H1 (cell line): ENCODE results near the gene TNRC6B. TPM values are rescaled to one million over a fixed set of nuclear protein-coding genes. Genes with fewer than 3 reads are reported as not detected.

ENCODE experiments used
- CTCF ChIA-PET: fragments of 300-600 bp; sonication (Branson Sonifier 250); formaldehyde crosslinking; loops from one replicate; lab custom pipeline; 2021; ENCODE audit not compliant: partially characterized antibody; lab: Charles Lee
- POLR2A ChIA-PET: fragments of 300-600 bp; sonication (Branson Sonifier 250); formaldehyde crosslinking; loops from one replicate; lab custom pipeline; 2021; ENCODE audit warnings: inconsistent platforms; ENCODE audit not compliant: partially characterized antibody; lab: Charles Lee
- DNase-seq, 2 experiments: peaks; one replicate each; pipeline versions ENCODE4 v3.0.0 to v3.0.0-alpha.2; 2010 to 2022; ENCODE audit warnings: low spot score in 2 of 2, low read depth in 1 of 2, mixed read lengths in 1 of 2
- FAIRE-seq: peaks from 2 replicates; lab custom pipeline; 2011; peaks lifted over from hg19 to GRCh38; lab: Jason Lieb, UNC
- H2AFZ ChIP-seq: 2 replicates; pipeline ENCODE4 v1.8.1; 2012; ENCODE audit warnings: low read length, inconsistent platforms
- H2AK5ac ChIP-seq: 2 replicates; pipeline ENCODE4 v1.6.1; 2013; ENCODE audit warnings: low read depth, low read length
- H2BK120ac ChIP-seq: replicated peaks from 2 replicates; pipeline ENCODE3; 2013; ENCODE audit warnings: low read depth, low read length, inconsistent platforms
- H2BK12ac ChIP-seq: 2 replicates; pipeline ENCODE4 v1.6.1; 2013; ENCODE audit warnings: low read depth, low read length
- H2BK15ac ChIP-seq: 2 replicates; pipeline ENCODE4 v1.6.1; 2013; ENCODE audit warnings: low read length
- H2BK20ac ChIP-seq: 2 replicates; pipeline ENCODE4 v1.6.1; 2013; ENCODE audit warnings: low read length
- H2BK5ac ChIP-seq: 2 replicates; pipeline ENCODE4 v1.6.1; 2013; ENCODE audit warnings: low read depth, low read length
- H3K14ac ChIP-seq: 2 replicates; pipeline ENCODE4 v1.6.1; 2013; ENCODE audit warnings: inconsistent platforms; ENCODE audit not compliant: insufficient read length
- H3K18ac ChIP-seq: 2 replicates; pipeline ENCODE4 v1.6.1; 2013; ENCODE audit warnings: low read length; ENCODE audit errors: extremely low read depth
- H3K23ac ChIP-seq: 2 replicates; pipeline ENCODE4 v1.6.1; 2013; ENCODE audit warnings: inconsistent platforms; ENCODE audit not compliant: insufficient read length
- H3K23me2 ChIP-seq: 2 replicates; pipeline ENCODE4 v1.6.1; 2013; ENCODE audit warnings: low read depth, low read length
- H3K27ac ChIP-seq: 2 replicates; pipeline ENCODE4 v1.6.1; 2011; ENCODE audit warnings: low read depth, low read length, inconsistent platforms
- H3K27me3 ChIP-seq, 4 experiments: replicated peaks in 1 of 4; 1 replicate in 1 of 4; 2 replicates in 3 of 4; pipeline versions ENCODE4 v1.6.1 to v1.8.1; 2011 to 2013; ENCODE audit warnings: low read length in 3 of 4, mild to moderate bottlenecking in 3 of 4, inconsistent platforms in 2 of 4, mixed read lengths in 2 of 4, moderate library complexity in 1 of 4; ENCODE audit not compliant: control insufficient read depth in 3 of 4, insufficient read depth in 3 of 4; ENCODE audit errors: extremely low read depth in 1 of 4
- H3K36me3 ChIP-seq, 4 experiments: 2 replicates each; pipeline versions ENCODE4 v1.6.1 to v1.8.1; 2011 to 2013; ENCODE audit warnings: mild to moderate bottlenecking in 4 of 4, low read length in 3 of 4, moderate library complexity in 2 of 4, control low read depth in 1 of 4, inconsistent platforms in 1 of 4; ENCODE audit not compliant: insufficient read depth in 4 of 4, control insufficient read depth in 2 of 4
- H3K4ac ChIP-seq: replicated peaks from 2 replicates; pipeline ENCODE3; 2013; ENCODE audit warnings: low read length, low read depth, mixed read lengths, inconsistent platforms; ENCODE audit not compliant: insufficient read length
- H3K4me1 ChIP-seq, 4 experiments: replicated peaks in 1 of 4; 1 replicate in 1 of 4; 2 replicates in 3 of 4; pipeline versions ENCODE4 v1.6.1 to v1.8.1; 2011 to 2013; ENCODE audit warnings: low read length in 3 of 4, inconsistent platforms in 2 of 4, mixed read lengths in 1 of 4; ENCODE audit not compliant: insufficient read depth in 4 of 4, control insufficient read depth in 3 of 4
- H3K4me2 ChIP-seq, 2 experiments: 2 replicates each; pipeline versions ENCODE4 v1.6.1 to v1.8.1; 2011 to 2013; ENCODE audit warnings: low read depth in 2 of 2, low read length in 2 of 2, control low read depth in 1 of 2, inconsistent platforms in 1 of 2, mild to moderate bottlenecking in 1 of 2; ENCODE audit not compliant: insufficient read depth in 1 of 2
- H3K4me3 ChIP-seq, 4 experiments: fragments of 200-600, 300-600 bp in 1 of 4; sonication (generic), shearing (Covaris generic), sonication (Bioruptor Twin) in 1 of 4; 2 replicates each; pipeline versions ENCODE4 v1.5.1 to v1.8.1; 2011 to 2016; ENCODE audit warnings: low read length in 4 of 4, low read depth in 3 of 4, control low read depth in 2 of 4, inconsistent platforms in 2 of 4, mild to moderate bottlenecking in 2 of 4, mixed read lengths in 1 of 4, moderate library complexity in 1 of 4; ENCODE audit not compliant: insufficient read depth in 2 of 4; ENCODE audit errors: extremely low read depth in 1 of 4
- H3K56ac ChIP-seq: replicated peaks from 2 replicates; pipeline ENCODE3; 2013; ENCODE audit warnings: low read depth, mild to moderate bottlenecking, mixed read lengths, low read length, inconsistent platforms; ENCODE audit not compliant: insufficient read length
- H3K79me1 ChIP-seq: 2 replicates; pipeline ENCODE4 v1.6.1; 2013; ENCODE audit warnings: low read depth, low read length, control low read depth
- H3K79me2 ChIP-seq, 2 experiments: 2 replicates each; pipeline versions ENCODE4 v1.6.1 to v1.8.1; 2012 to 2013; ENCODE audit warnings: low read length in 2 of 2, mild to moderate bottlenecking in 2 of 2, inconsistent platforms in 1 of 2; ENCODE audit not compliant: insufficient read depth in 2 of 2, control insufficient read depth in 1 of 2
- H3K9ac ChIP-seq, 4 experiments: replicated peaks in 1 of 4; 1 replicate in 1 of 4; 2 replicates in 3 of 4; pipeline versions ENCODE4 v1.6.1 to v1.8.1; 2011 to 2013; ENCODE audit warnings: low read depth in 3 of 4, low read length in 3 of 4, control low read depth in 2 of 4, mild to moderate bottlenecking in 2 of 4, moderate library complexity in 2 of 4, inconsistent platforms in 1 of 4; ENCODE audit errors: extremely low read depth in 1 of 4
- H3K9me3 ChIP-seq, 2 experiments: 2 replicates each; pipeline versions ENCODE4 v1.6.1 to v1.8.1; 2012 to 2013; ENCODE audit warnings: mild to moderate bottlenecking in 2 of 2, moderate library complexity in 2 of 2, control low read depth in 1 of 2, inconsistent platforms in 1 of 2, low read depth in 1 of 2, low read length in 1 of 2, mixed read lengths in 1 of 2; ENCODE audit not compliant: insufficient read depth in 2 of 2
- H4K20me1 ChIP-seq, 2 experiments: replicated peaks in 1 of 2; 2 replicates each; pipeline versions ENCODE3 to v1.8.1; 2011 to 2013; ENCODE audit warnings: inconsistent platforms in 2 of 2, low read length in 2 of 2, mild to moderate bottlenecking in 1 of 2; ENCODE audit not compliant: insufficient read depth in 2 of 2, control insufficient read depth in 1 of 2
- H4K5ac ChIP-seq: 2 replicates; pipeline ENCODE4 v1.6.1; 2013; ENCODE audit warnings: low read length, low read depth, mixed read lengths, inconsistent platforms; ENCODE audit not compliant: insufficient read length
- H4K8ac ChIP-seq: 2 replicates; pipeline ENCODE4 v1.8.0; 2013; ENCODE audit warnings: mild to moderate bottlenecking, moderate library complexity, low read length, inconsistent platforms; ENCODE audit not compliant: insufficient read depth; ENCODE audit errors: extremely low read depth
- H4K91ac ChIP-seq: replicated peaks from 2 replicates; pipeline ENCODE3; 2013; ENCODE audit warnings: low read length, mixed read lengths, inconsistent platforms; ENCODE audit not compliant: insufficient read length
- CBX8 ChIP-seq: fragments of 300-800, 300-1000 bp; sonication (generic); IDR thresholded peaks from 2 replicates; pipeline ENCODE4 v1.7.1; 2016; ENCODE audit warnings: low read depth, low read length, borderline replicate concordance
- CTBP2 ChIP-seq: IDR thresholded peaks from 2 replicates; pipeline ENCODE4 v1.7.0; 2011; ENCODE audit warnings: borderline replicate concordance, mild to moderate bottlenecking, moderate library complexity, mixed read lengths, low read length; ENCODE audit not compliant: insufficient read depth, insufficient read length
- GABPA ChIP-seq: IDR thresholded peaks from 2 replicates; pipeline ENCODE4 v1.6.1; 2011; ENCODE audit warnings: mild to moderate bottlenecking, low read length, moderate library complexity, borderline replicate concordance; ENCODE audit not compliant: insufficient read depth
- GTF2F1 ChIP-seq: IDR thresholded peaks from 2 replicates; pipeline ENCODE4 v1.6.1; 2012; ENCODE audit warnings: low read depth, low read length, improper control_type of control experiment, borderline replicate concordance
- HDAC2 ChIP-seq, 2 experiments: fragments of 300-600 bp in 1 of 2; sonication (generic) in 1 of 2; IDR thresholded peaks; 2 replicates each; pipeline ENCODE4 v1.6.1; 2011 to 2012; ENCODE audit warnings: low read depth in 2 of 2, low read length in 2 of 2, mild to moderate bottlenecking in 2 of 2, moderate library complexity in 2 of 2, borderline replicate concordance in 1 of 2, inconsistent platforms in 1 of 2
- POLR2AphosphoS5 ChIP-seq: IDR thresholded peaks from 2 replicates; pipeline ENCODE4 v1.6.1; 2011; ENCODE audit warnings: low read depth, low read length
- RFX5 ChIP-seq: IDR thresholded peaks from 2 replicates; pipeline ENCODE4 v1.6.1; 2011; ENCODE audit warnings: low read depth, low read length, improper control_type of control experiment, borderline replicate concordance
- TCF12 ChIP-seq: IDR thresholded peaks from 2 replicates; pipeline ENCODE4 v1.6.1; 2011; ENCODE audit warnings: low read depth, mild to moderate bottlenecking, low read length
- WGBS, 2 experiments: shearing (Covaris generic) in 1 of 2; methylation state at CpG; one replicate each; pipeline versions ENCODE4 v1.1.6 to v1.1.7; 2013 to 2015; ENCODE audit warnings: low lambda C conversion rate in 2 of 2, mixed read lengths in 2 of 2, inconsistent platforms in 1 of 2, low coverage in 1 of 2, missing lambda C conversion rate in 1 of 2; ENCODE audit not compliant: insufficient replicate concordance in 2 of 2, insufficient coverage in 1 of 2, insufficient read length in 1 of 2; ENCODE audit errors: extremely low coverage in 1 of 2, missing lambda C conversion rate in 1 of 2; 5-methylcytosine and 5-hydroxymethylcytosine counted together
- polyA plus RNA-seq, 7 experiments: library from polyadenylated mRNA; depleted of rRNA in 3 of 7; stranded (reverse) in 5 of 7; unstranded in 2 of 7; fragments of >200 nt in 5 of 7; fragments of 200-250 nt in 2 of 7; gene quantifications; 1 replicate in 5 of 7; 2 replicates in 1 of 7; 4 replicates in 1 of 7; pipeline versions ENCODE4 v1.2.1 to v1.2.3, GENCODE V29; 2011 to 2013; ENCODE audit warnings: missing spikeins in 2 of 7, mixed read lengths in 2 of 7
- total RNA-seq: library from RNA; stranded (reverse); fragmentation: NEBNext Ultra II Directional; extraction: Animal tissue kit (Norgen Biotek cat#: 25700); gene quantifications from 2 replicates; pipeline ENCODE4 v1.2.1, GENCODE V29; 2021
- TF ChIP-seq, protein P1 (sequence below): IDR thresholded peaks from 2 replicates; pipeline ENCODE4 v1.6.1; 2011; ENCODE audit warnings: low read length, improper control_type of control experiment
- TF ChIP-seq, protein P2 (sequence below): IDR thresholded peaks from 2 replicates; pipeline ENCODE4 v1.6.1; 2012; ENCODE audit warnings: low read length, inconsistent platforms

TNRC6B gene
- total and polyA plus RNA-seq, 2 of the 8 experiments (the other 6 are each of a cell fraction or from before 2014, with no cell fraction given) = 12.5 to 48.9 TPM

GRCh38 chr22:40224702-40225101, 47.0 kb downstream of the TNRC6B start:
- H3K56ac ChIP-seq = no peak overlapping the region
- no peak overlapping the region for H2BK15ac ChIP-seq
- H4K20me1 ChIP-seq = peaks cover 13 to 25% of the 10 kb centered on the region in 2 experiments
- H4K91ac ChIP-seq = no peak overlapping the region
- no peak overlapping the region for H4K8ac ChIP-seq
- H3K4me3 ChIP-seq = no peak overlapping the region
- H3K9ac ChIP-seq = no peak overlapping the region
- ChIA-PET CTCF (interaction anchor here (0.7 kb wide), 1 partner anchor 29 kb away, joined by 3 read pairs; no protein-coding TSS in a partner anchor), POLR2A (interaction anchor here (1.0 to 1.1 kb wide), 2 partner anchors 10 to 15 kb away, joined by 4 read pairs; no protein-coding TSS in a partner anchor)
- no peak overlapping the region for H2AFZ ChIP-seq
- FAIRE-seq = no peak
- H3K27ac ChIP-seq = no peak overlapping the region
- H2BK20ac ChIP-seq = no peak overlapping the region
- H2AK5ac ChIP-seq = no peak overlapping the region
- H3K14ac ChIP-seq = no peak overlapping the region
- no peak overlapping the region for H3K4me2 ChIP-seq
- H3K23ac ChIP-seq = no peak overlapping the region
- no peak for DNase-seq
- H3K9me3 ChIP-seq = no peaks in the 10 kb centered on the region
- H2BK120ac ChIP-seq = no peak overlapping the region
- 81% methylated on average over 6 of the region's 6 CpGs; no CpG with 5 or more reads in 1 of the 2 experiments for WGBS, 2 experiments
- H4K5ac ChIP-seq = no peak overlapping the region
- H3K18ac ChIP-seq = no peak overlapping the region
- peaks cover 5 to 22% (median 15%) of the 10 kb centered on the region in 4 experiments for H3K4me1 ChIP-seq
- H3K36me3 ChIP-seq = no peaks in the 10 kb centered on the region; a peak in 1 of 8 replicates
- no peaks in the 10 kb centered on the region for H3K27me3 ChIP-seq
- H2BK12ac ChIP-seq = no peak overlapping the region
- peaks cover 7% of the 10 kb centered on the region for H3K79me1 ChIP-seq
- H2BK5ac ChIP-seq = no peak overlapping the region
- peaks cover 13 to 93% of the 10 kb centered on the region in 2 experiments; a peak in 3 of 4 replicates for H3K79me2 ChIP-seq
- no peaks in the 10 kb centered on the region for H3K23me2 ChIP-seq
- no peak overlapping the region for H3K4ac ChIP-seq
- no peak for TF ChIP-seq GTF2F1
- no peak for TF ChIP-seq HDAC2 (IDR thresholded peaks at IDR 0.05; ENCODE audit: borderline replicate concordance in 1 of 2, low read depth in 2 of 2, low read length in 2 of 2)
- TF ChIP-seq, protein P1, sequence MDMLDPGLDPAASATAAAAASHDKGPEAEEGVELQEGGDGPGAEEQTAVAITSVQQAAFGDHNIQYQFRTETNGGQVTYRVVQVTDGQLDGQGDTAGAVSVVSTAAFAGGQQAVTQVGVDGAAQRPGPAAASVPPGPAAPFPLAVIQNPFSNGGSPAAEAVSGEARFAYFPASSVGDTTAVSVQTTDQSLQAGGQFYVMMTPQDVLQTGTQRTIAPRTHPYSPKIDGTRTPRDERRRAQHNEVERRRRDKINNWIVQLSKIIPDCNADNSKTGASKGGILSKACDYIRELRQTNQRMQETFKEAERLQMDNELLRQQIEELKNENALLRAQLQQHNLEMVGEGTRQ = no peak
- TF ChIP-seq GABPA = no peak
- no peak for TF ChIP-seq CTBP2
- TF ChIP-seq RFX5 = no peak
- no peak for TF ChIP-seq TCF12
- TF ChIP-seq, protein P2, sequence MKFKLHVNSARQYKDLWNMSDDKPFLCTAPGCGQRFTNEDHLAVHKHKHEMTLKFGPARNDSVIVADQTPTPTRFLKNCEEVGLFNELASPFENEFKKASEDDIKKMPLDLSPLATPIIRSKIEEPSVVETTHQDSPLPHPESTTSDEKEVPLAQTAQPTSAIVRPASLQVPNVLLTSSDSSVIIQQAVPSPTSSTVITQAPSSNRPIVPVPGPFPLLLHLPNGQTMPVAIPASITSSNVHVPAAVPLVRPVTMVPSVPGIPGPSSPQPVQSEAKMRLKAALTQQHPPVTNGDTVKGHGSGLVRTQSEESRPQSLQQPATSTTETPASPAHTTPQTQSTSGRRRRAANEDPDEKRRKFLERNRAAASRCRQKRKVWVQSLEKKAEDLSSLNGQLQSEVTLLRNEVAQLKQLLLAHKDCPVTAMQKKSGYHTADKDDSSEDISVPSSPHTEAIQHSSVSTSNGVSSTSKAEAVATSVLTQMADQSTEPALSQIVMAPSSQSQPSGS = no peak
- no peak for TF ChIP-seq CBX8
- TF ChIP-seq POLR2AphosphoS5 = no peak
